Nucleus accumbens (tissue), 56 donors: Measurements from ENCODE around the gene ETFB.

Experiments
- DNase-seq, 56 donors: peaks; one replicate each; lab custom pipeline; 2025; lab: John Stamatoyannopoulos, UW

Gene ETFB

GRCh38 chr19:51331716-51332115 is 34.5 kb downstream of the ETFB start:
- no peak for DNase-seq

GRCh38 chr19:51331193-51331592 is 35.0 kb downstream of the ETFB start:
- no peak for DNase-seq

- no peak for DNase-seq
Observed at GRCh38 chr19:51330366-51330765, 35.8 kb downstream of the ETFB start.

- DNase-seq, result no peak
Observed at GRCh38 chr19:51329411-51329810, 36.8 kb downstream of the ETFB start.

- DNase-seq, result peak in 1 of 56 donors; percentile 30
Observed at GRCh38 chr19:51327066-51328001, 38.9 kb downstream of the ETFB start.

- no peak for DNase-seq
Observed at GRCh38 chr19:51326216-51327065, 39.7 kb downstream of the ETFB start.

- no peak for DNase-seq
Observed at GRCh38 chr19:51325161-51325976, 40.8 kb downstream of the ETFB start.

- no peak for DNase-seq
Observed at GRCh38 chr19:51324167-51324481, 42.1 kb downstream of the ETFB start.

GRCh38 chr19:51323481-51324166 is 42.6 kb downstream of the ETFB start:
- no peak for DNase-seq

GRCh38 chr19:51321799-51322198 is 44.4 kb downstream of the ETFB start:
- no peak for DNase-seq

- DNase-seq, result peak in 7 of 56 donors; percentile 9 to 53 (median 21)
Observed at GRCh38 chr19:51320280-51320657, 45.9 kb downstream of the ETFB start.

- no peak for DNase-seq
Observed at GRCh38 chr19:51319649-51320279, 46.4 kb downstream of the ETFB start.

- DNase-seq, result no peak
Observed at GRCh38 chr19:51318687-51319648, 47.2 kb downstream of the ETFB start.

- no peak for DNase-seq
Observed at GRCh38 chr19:51317968-51318367, 48.2 kb downstream of the ETFB start.

- no peak for DNase-seq
Observed at GRCh38 chr19:51317376-51317775, 48.8 kb downstream of the ETFB start.

- no peak for DNase-seq
Observed at GRCh38 chr19:51316688-51317087, 49.5 kb downstream of the ETFB start.

GRCh38 chr19:51311351-51312257 is 54.6 kb downstream of the ETFB start, which contains the start of gene IGLON5:
Gene IGLON5, plus strand, starts transcription at chr19:51311644. Its CDS starts 204 bp downstream, at chr19:51311848.
- peak in 10 of 56 donors; percentile 2 to 35 (median 10) for DNase-seq
